ENCODE measurements around the gene SLC25A21.

DNA sequence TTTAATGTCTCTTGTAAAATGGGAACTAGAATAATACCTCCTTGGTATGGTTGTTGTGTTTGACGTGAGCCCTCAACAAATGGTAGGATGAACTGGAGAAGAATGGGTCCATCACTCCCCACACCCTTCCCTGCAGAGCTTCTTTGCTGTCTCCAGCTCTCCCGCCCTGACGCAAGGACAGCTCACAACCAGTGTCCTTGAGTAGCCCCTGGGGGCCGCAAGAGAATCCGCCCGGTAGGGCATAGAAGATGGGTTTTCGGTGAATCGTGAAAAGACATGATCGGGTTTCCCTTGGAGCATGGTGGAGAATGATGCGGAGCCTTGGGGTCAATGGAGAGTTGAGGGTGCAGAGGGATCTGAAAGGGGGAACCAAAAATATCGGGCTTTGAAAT lies 516.8 kb downstream of the SLC25A21 start:
- TF ChIP-seq SMARCE1 (IDR thresholded peaks at IDR 0.05; ENCODE audit: borderline replicate concordance) (no peak), ATF3 (CRISPR knock-in tag; IDR thresholded peaks at IDR 0.05) (no peak), TGIF2 (CRISPR knock-in tag; IDR thresholded peaks at IDR 0.05) (no peak), ZNF264 (CRISPR knock-in tag; IDR thresholded peaks at IDR 0.05) (no peak), EZH2 (conservative IDR thresholded peaks at IDR 0.05; ENCODE audit: low read depth, low read length) (no peak), ZNF777 (CRISPR knock-in tag; IDR thresholded peaks at IDR 0.05) (no peak), EP300 (IDR thresholded peaks at IDR 0.05; ENCODE audit: low read depth in 2 of 2, low read length in 2 of 2) (no peak), EP300 (CRISPR knock-in tag; IDR thresholded peaks at IDR 0.05; ENCODE audit: borderline replicate concordance) (no peak), CCAR2 (optimal IDR thresholded peaks at IDR 0.05; ENCODE audit: low read depth, low read length) (no peak), ZNF761 (CRISPR knock-in tag; conservative IDR thresholded peaks at IDR 0.05) (no peak)
- TF ChIP-seq, protein P1, sequence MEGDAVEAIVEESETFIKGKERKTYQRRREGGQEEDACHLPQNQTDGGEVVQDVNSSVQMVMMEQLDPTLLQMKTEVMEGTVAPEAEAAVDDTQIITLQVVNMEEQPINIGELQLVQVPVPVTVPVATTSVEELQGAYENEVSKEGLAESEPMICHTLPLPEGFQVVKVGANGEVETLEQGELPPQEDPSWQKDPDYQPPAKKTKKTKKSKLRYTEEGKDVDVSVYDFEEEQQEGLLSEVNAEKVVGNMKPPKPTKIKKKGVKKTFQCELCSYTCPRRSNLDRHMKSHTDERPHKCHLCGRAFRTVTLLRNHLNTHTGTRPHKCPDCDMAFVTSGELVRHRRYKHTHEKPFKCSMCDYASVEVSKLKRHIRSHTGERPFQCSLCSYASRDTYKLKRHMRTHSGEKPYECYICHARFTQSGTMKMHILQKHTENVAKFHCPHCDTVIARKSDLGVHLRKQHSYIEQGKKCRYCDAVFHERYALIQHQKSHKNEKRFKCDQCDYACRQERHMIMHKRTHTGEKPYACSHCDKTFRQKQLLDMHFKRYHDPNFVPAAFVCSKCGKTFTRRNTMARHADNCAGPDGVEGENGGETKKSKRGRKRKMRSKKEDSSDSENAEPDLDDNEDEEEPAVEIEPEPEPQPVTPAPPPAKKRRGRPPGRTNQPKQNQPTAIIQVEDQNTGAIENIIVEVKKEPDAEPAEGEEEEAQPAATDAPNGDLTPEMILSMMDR (CRISPR knock-in tag; IDR thresholded peaks at IDR 0.05): no peak
- TF ChIP-seq, protein P2, sequence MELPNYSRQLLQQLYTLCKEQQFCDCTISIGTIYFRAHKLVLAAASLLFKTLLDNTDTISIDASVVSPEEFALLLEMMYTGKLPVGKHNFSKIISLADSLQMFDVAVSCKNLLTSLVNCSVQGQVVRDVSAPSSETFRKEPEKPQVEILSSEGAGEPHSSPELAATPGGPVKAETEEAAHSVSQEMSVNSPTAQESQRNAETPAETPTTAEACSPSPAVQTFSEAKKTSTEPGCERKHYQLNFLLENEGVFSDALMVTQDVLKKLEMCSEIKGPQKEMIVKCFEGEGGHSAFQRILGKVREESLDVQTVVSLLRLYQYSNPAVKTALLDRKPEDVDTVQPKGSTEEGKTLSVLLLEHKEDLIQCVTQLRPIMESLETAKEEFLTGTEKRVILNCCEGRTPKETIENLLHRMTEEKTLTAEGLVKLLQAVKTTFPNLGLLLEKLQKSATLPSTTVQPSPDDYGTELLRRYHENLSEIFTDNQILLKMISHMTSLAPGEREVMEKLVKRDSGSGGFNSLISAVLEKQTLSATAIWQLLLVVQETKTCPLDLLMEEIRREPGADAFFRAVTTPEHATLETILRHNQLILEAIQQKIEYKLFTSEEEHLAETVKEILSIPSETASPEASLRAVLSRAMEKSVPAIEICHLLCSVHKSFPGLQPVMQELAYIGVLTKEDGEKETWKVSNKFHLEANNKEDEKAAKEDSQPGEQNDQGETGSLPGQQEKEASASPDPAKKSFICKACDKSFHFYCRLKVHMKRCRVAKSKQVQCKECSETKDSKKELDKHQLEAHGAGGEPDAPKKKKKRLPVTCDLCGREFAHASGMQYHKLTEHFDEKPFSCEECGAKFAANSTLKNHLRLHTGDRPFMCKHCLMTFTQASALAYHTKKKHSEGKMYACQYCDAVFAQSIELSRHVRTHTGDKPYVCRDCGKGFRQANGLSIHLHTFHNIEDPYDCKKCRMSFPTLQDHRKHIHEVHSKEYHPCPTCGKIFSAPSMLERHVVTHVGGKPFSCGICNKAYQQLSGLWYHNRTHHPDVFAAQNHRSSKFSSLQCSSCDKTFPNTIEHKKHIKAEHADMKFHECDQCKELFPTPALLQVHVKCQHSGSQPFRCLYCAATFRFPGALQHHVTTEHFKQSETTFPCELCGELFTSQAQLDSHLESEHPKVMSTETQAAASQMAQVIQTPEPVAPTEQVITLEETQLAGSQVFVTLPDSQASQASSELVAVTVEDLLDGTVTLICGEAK (IDR thresholded peaks at IDR 0.05): no peak
- TF ChIP-seq, protein P2 (CRISPR knock-in tag; IDR thresholded peaks at IDR 0.05): no peak
- TF ChIP-seq, protein P3, sequence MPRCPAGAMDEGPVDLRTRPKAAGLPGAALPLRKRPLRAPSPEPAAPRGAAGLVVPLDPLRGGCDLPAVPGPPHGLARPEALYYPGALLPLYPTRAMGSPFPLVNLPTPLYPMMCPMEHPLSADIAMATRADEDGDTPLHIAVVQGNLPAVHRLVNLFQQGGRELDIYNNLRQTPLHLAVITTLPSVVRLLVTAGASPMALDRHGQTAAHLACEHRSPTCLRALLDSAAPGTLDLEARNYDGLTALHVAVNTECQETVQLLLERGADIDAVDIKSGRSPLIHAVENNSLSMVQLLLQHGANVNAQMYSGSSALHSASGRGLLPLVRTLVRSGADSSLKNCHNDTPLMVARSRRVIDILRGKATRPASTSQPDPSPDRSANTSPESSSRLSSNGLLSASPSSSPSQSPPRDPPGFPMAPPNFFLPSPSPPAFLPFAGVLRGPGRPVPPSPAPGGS (CRISPR knock-in tag; IDR thresholded peaks at IDR 0.05): no peak
